ENCODE data around the gene WDFY4. TPM values are rescaled to one million over a fixed set of nuclear protein-coding genes. Genes with fewer than 3 reads are reported as not detected.

The WDFY4 gene
- total RNA-seq, 4 donors from 2014 or later = 1.6 to 5.1 (median 3.0) TPM

GRCh38 chr10:48657416-48657815 lies 27.3 kb upstream of the WDFY4 start:
- TF ChIP-seq POLR2AphosphoS5 (IDR thresholded peaks at IDR 0.05) = no peak
- TF ChIP-seq, protein P1, sequence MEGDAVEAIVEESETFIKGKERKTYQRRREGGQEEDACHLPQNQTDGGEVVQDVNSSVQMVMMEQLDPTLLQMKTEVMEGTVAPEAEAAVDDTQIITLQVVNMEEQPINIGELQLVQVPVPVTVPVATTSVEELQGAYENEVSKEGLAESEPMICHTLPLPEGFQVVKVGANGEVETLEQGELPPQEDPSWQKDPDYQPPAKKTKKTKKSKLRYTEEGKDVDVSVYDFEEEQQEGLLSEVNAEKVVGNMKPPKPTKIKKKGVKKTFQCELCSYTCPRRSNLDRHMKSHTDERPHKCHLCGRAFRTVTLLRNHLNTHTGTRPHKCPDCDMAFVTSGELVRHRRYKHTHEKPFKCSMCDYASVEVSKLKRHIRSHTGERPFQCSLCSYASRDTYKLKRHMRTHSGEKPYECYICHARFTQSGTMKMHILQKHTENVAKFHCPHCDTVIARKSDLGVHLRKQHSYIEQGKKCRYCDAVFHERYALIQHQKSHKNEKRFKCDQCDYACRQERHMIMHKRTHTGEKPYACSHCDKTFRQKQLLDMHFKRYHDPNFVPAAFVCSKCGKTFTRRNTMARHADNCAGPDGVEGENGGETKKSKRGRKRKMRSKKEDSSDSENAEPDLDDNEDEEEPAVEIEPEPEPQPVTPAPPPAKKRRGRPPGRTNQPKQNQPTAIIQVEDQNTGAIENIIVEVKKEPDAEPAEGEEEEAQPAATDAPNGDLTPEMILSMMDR (IDR thresholded peaks at IDR 0.05) = no peak
- TF ChIP-seq POLR2A (IDR thresholded peaks at IDR 0.05) = no peak
- TF ChIP-seq EP300 (IDR thresholded peaks at IDR 0.05) = no peak
- peaks cover 0 to 20% (median 8%) of the 10 kb centered on the region in 3 donors for H3K4me1 ChIP-seq
- H3K36me3 ChIP-seq = no peaks in the 10 kb centered on the region
- no peak overlapping the region for H3K4me3 ChIP-seq
- WGBS, 2 donors (ENCODE audit: low coverage in 1 of 2) = 17 to 50% methylated on average over 2 of the region's 5 CpGs
- no peak for ATAC-seq
- no peaks in the 10 kb centered on the region for H3K9me3 ChIP-seq
- no peak overlapping the region for H3K27ac ChIP-seq
- H3K27me3 ChIP-seq = peaks cover 14% of the 10 kb centered on the region

GRCh38 chr10:48658243-48658974 lies 26.3 kb upstream of the WDFY4 start:
- peaks cover 14% of the 10 kb centered on the region for H3K27me3 ChIP-seq
- ATAC-seq = no peak
- WGBS, 2 donors (ENCODE audit: low coverage in 1 of 2) = 4 to 11% methylated on average over 5 to 10 of the region's 19 CpGs

GRCh38 chr10:48658975-48659269 lies 25.8 kb upstream of the WDFY4 start:
- no peak overlapping the region for H3K4me3 ChIP-seq
- no peak overlapping the region for H3K27ac ChIP-seq
- H3K4me1 ChIP-seq = peaks cover 0 to 20% (median 8%) of the 10 kb centered on the region in 3 donors
- TF ChIP-seq, protein P1 (IDR thresholded peaks at IDR 0.05) = no peak
- TF ChIP-seq POLR2AphosphoS5 (IDR thresholded peaks at IDR 0.05) = no peak
- no peak for TF ChIP-seq EP300 (IDR thresholded peaks at IDR 0.05)
- no peak for TF ChIP-seq POLR2A (IDR thresholded peaks at IDR 0.05)
- H3K27me3 ChIP-seq = peaks cover 14% of the 10 kb centered on the region
- WGBS, 2 donors (ENCODE audit: low coverage in 1 of 2) = 80 to 89% methylated on average over 4 to 5 of the region's 9 CpGs
- H3K9me3 ChIP-seq = no peaks in the 10 kb centered on the region
- H3K36me3 ChIP-seq = no peaks in the 10 kb centered on the region
- no peak for ATAC-seq

More at GRCh38 chr10:48658243-48658974, 26.3 kb upstream of the WDFY4 start:
- Histone ChIP-seq H3K27ac (no peak overlapping the region), H3K4me1 (peaks cover 0 to 20% (median 8%) of the 10 kb centered on the region in 3 donors), H3K4me3 (no peak overlapping the region), H3K36me3 (no peaks in the 10 kb centered on the region), H3K9me3 (no peaks in the 10 kb centered on the region)
- TF ChIP-seq POLR2A (IDR thresholded peaks at IDR 0.05) (no peak), EP300 (IDR thresholded peaks at IDR 0.05) (no peak)
- TF ChIP-seq, protein P1 (IDR thresholded peaks at IDR 0.05) = peak; percentile 70 to 89 (median 74)

DNA sequence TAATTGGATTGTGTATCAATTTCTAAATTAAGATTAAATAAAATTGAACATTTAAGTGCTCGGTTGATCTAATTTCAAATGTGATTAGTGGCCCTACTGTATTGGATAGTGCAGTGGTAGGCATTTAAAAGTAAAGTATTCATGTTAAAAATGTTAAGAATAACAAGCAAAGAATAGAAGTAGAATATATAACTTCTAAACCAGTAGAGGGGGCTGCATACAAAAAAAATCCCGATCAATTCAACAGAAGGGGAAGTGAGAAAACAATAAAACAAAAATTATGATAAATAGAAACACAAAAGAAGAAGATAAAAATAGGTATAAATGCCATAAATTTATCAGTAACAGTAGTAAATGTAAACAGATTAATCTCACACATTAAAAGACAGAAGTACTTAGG lies 24.9 kb upstream of the WDFY4 start:
- Histone ChIP-seq H3K27me3 (peaks cover 14% of the 10 kb centered on the region), H3K4me3 (no peak overlapping the region), H3K9me3 (no peaks in the 10 kb centered on the region), H3K4me1 (peaks cover 0 to 20% (median 8%) of the 10 kb centered on the region in 3 donors), H3K27ac (no peak overlapping the region), H3K36me3 (no peaks in the 10 kb centered on the region)
- no peak for TF ChIP-seq POLR2A (IDR thresholded peaks at IDR 0.05)
- TF ChIP-seq, protein P1 (IDR thresholded peaks at IDR 0.05) = peak in 1 of 4 experiments; percentile 20
- no peak for TF ChIP-seq EP300 (IDR thresholded peaks at IDR 0.05)
- TF ChIP-seq POLR2AphosphoS5 (IDR thresholded peaks at IDR 0.05) = no peak
- no peak for ATAC-seq
- WGBS, 2 donors (ENCODE audit: low coverage in 1 of 2) = 26 to 37% methylated on average over 2 of the region's 2 CpGs

GRCh38 chr10:48661441-48661840 lies 23.2 kb upstream of the WDFY4 start:
- TF ChIP-seq, protein P1 (IDR thresholded peaks at IDR 0.05) = no peak
- TF ChIP-seq POLR2AphosphoS5 (IDR thresholded peaks at IDR 0.05) = no peak
- no peak for TF ChIP-seq POLR2A (IDR thresholded peaks at IDR 0.05)
- TF ChIP-seq EP300 (IDR thresholded peaks at IDR 0.05) = no peak
- Histone ChIP-seq H3K4me3 (no peak overlapping the region), H3K27ac (no peak overlapping the region), H3K36me3 (no peaks in the 10 kb centered on the region), H3K4me1 (peaks cover 0 to 6% (median 0%) of the 10 kb centered on the region in 3 donors), H3K27me3 (peaks cover 14% of the 10 kb centered on the region), H3K9me3 (no peaks in the 10 kb centered on the region)
- no peak for ATAC-seq

Data from gastroesophageal sphincter (tissue), 4 donors.